Measurements from ENCODE around the gene FGF10. TPM values are rescaled to one million over a fixed set of nuclear protein-coding genes. Genes with fewer than 3 reads are reported as not detected.

Gene FGF10
- total and polyA plus RNA-seq, 3 donors from 2014 or later = 2.3 to 4.4 (median 3.3) TPM

GRCh38 chr5:44365345-44365744 is 23.9 kb downstream of the FGF10 start:
- Histone ChIP-seq H3K27ac (no peak overlapping the region), H3K36me3 (ENCODE audit: low read depth, missing control alignments) (no peaks in the 10 kb centered on the region), H3K9me3 (no peaks in the 10 kb centered on the region), H3K27me3 (no peaks in the 10 kb centered on the region), H3K4me3 (no peak overlapping the region), H3K4me1 (no peaks in the 10 kb centered on the region)
- TF ChIP-seq POLR2A (IDR thresholded peaks at IDR 0.05) = no peak
- no peak for TF ChIP-seq CTCF (IDR thresholded peaks at IDR 0.05)
- DNase-seq = no peak
- 46 to 49% methylated on average over 2 of the region's 2 CpGs for WGBS, 2 donors
- intact Hi-C loops (cut with DNase I; ENCODE audit: low total_unique reads) = no loop called here

GRCh38 chr5:44364097-44364496 is 25.1 kb downstream of the FGF10 start:
- H3K36me3 ChIP-seq (ENCODE audit: low read depth, missing control alignments) = no peaks in the 10 kb centered on the region
- intact Hi-C loops (cut with DNase I; ENCODE audit: low total_unique reads) = no loop called here
- H3K4me1 ChIP-seq = no peaks in the 10 kb centered on the region
- H3K4me3 ChIP-seq = no peak overlapping the region
- DNase-seq = no peak
- TF ChIP-seq CTCF (IDR thresholded peaks at IDR 0.05) (no peak), POLR2A (IDR thresholded peaks at IDR 0.05) (no peak)
- H3K9me3 ChIP-seq = no peaks in the 10 kb centered on the region
- WGBS, 2 donors = 95 to 96% methylated on average over 2 of the region's 2 CpGs
- H3K27me3 ChIP-seq = no peaks in the 10 kb centered on the region
- H3K27ac ChIP-seq = no peak overlapping the region

GRCh38 chr5:44361342-44362001 is 27.7 kb downstream of the FGF10 start:
- intact Hi-C loops (cut with DNase I; ENCODE audit: low total_unique reads) = no loop called here
- Histone ChIP-seq H3K4me3 (no peak overlapping the region), H3K36me3 (ENCODE audit: low read depth, missing control alignments) (no peaks in the 10 kb centered on the region), H3K27me3 (no peaks in the 10 kb centered on the region), H3K9me3 (no peaks in the 10 kb centered on the region), H3K4me1 (no peaks in the 10 kb centered on the region), H3K27ac (no peak overlapping the region)
- TF ChIP-seq POLR2A (IDR thresholded peaks at IDR 0.05) = no peak
- no peak for TF ChIP-seq CTCF (IDR thresholded peaks at IDR 0.05)
- WGBS, 2 donors = 79 to 83% methylated on average over 1 of the region's 1 CpG
- DNase-seq = no peak

GRCh38 chr5:44360919-44361318 is 28.3 kb downstream of the FGF10 start:
- intact Hi-C loops (cut with DNase I; ENCODE audit: low total_unique reads) = no loop called here
- Histone ChIP-seq H3K4me1 (no peaks in the 10 kb centered on the region), H3K27me3 (no peaks in the 10 kb centered on the region), H3K36me3 (ENCODE audit: low read depth, missing control alignments) (no peaks in the 10 kb centered on the region), H3K4me3 (no peak overlapping the region), H3K9me3 (no peaks in the 10 kb centered on the region), H3K27ac (no peak overlapping the region)
- TF ChIP-seq CTCF (IDR thresholded peaks at IDR 0.05) (no peak), POLR2A (IDR thresholded peaks at IDR 0.05) (no peak)
- no peak for DNase-seq

GRCh38 chr5:44358421-44358820 is 30.8 kb downstream of the FGF10 start:
- Histone ChIP-seq H3K4me3 (no peak overlapping the region), H3K27me3 (no peaks in the 10 kb centered on the region), H3K4me1 (no peaks in the 10 kb centered on the region), H3K27ac (no peak overlapping the region), H3K9me3 (no peaks in the 10 kb centered on the region), H3K36me3 (ENCODE audit: low read depth, missing control alignments) (no peaks in the 10 kb centered on the region)
- no peak for TF ChIP-seq POLR2A (IDR thresholded peaks at IDR 0.05)
- TF ChIP-seq CTCF (IDR thresholded peaks at IDR 0.05) = no peak
- intact Hi-C loops (cut with DNase I; ENCODE audit: low total_unique reads) = no loop called here
- WGBS, 2 donors = 68 to 77% methylated on average over 2 of the region's 2 CpGs
- no peak for DNase-seq
